ENCODE measurements around the gene POP4.

The POP4 gene

DNA sequence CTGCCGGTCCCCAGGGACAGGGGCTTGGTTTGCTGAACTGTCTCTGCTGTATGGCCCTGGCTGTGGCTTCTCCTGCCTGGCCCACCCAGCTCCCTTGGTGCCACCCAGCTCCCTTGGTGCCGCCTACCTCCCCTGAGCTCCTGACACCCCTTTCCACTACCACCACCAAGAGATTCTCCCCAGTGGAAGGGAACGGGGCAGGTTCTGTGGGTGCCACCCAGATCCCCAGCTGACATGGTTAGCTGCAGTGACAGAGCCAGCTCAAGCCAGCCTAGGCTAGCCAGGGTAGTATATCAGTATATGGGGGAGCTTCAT, 28.5 kb upstream of the POP4 start:
- no peak for DNase-seq

- DNase-seq = no peak
Measured at GRCh38 chr19:29578349-29578748, 27.7 kb upstream of the POP4 start.

GRCh38 chr19:29579308-29579910, 26.7 kb upstream of the POP4 start:
- no peak for DNase-seq

DNA sequence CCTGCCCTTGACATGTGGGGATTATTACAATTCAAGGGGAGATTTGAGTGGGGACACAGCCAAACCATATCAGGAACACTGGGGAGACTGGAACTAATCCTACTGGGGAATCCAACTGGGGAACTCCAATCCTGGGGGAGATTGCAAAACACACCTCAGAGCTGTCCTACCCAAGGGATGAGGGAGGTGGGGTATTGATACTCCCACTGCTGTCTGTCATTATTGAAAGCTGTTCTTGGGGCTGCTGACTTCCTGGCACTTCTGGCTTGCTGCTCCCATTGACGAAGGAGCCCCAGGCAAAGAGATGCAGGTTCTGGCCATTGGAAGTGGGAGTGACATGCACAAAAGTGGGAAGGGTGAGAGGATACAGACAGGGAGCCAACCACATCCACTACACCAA, 24.7 kb upstream of the POP4 start:
- no peak for DNase-seq

DNA sequence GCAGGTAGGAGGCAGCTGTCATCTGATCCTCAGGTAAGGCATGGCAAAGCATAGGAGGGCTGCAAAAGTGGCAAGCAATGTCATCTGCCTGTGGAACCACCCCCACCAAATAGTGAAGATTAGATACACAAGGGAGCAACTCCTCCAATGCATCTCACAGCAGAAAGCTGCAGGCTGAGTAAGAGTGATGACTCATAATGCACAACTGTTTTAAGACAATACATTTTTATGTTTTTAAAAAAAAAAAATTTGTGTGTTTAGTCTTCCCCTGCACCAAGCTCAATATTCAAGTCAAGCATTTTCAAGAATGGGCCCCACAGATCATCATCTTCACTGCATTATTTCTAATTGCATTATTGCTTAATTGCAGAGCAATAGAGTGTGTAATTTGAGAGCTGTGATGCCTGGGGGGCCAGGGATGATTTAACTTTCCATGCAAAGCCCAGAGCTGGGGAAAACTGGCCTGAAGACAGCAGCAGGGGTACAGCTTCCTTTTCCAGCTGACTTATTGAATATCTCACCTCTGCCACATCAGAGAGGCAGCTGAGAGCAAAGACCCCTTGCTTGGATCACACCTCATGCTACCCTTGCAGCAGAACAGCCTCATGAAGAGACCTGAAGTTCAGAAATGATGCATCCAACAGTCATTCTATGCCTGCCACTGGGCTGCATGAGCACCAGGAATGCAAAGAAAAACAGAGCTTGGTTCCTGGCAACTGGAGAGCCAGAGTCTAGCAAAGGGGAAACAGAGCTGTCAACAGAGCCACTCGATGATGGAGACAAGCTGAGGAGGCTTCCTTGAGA, 22.7 kb upstream of the POP4 start:
- no peak for DNase-seq

- no peak for DNase-seq
Measured at GRCh38 chr19:29586401-29586800, 19.7 kb upstream of the POP4 start.

DNA sequence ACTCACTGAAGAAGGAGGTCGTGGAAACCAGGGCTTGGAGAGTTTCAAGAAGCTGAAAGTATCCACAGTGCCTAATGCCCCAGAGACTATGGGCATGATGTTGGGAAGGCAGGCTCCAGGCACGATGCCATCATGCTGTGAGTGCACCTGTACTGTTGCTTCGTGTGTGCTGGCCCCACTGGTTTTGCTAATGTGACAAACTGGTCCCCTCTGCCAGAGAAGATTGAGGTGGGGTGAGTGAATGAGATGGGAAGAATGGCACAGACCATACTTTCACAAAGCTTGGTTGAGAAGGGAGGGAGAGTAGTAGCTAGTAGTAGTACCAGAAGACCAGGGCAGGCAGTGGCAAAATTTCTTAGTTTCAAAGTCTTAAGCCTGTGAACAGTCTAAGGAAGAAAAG, 19.0 kb upstream of the POP4 start:
- DNase-seq = no peak

- peak; percentile 47 for DNase-seq
Measured at GRCh38 chr19:29587518-29587986, 18.5 kb upstream of the POP4 start.

GRCh38 chr19:29588095-29588494, 18.0 kb upstream of the POP4 start:
- no peak for DNase-seq

DNA sequence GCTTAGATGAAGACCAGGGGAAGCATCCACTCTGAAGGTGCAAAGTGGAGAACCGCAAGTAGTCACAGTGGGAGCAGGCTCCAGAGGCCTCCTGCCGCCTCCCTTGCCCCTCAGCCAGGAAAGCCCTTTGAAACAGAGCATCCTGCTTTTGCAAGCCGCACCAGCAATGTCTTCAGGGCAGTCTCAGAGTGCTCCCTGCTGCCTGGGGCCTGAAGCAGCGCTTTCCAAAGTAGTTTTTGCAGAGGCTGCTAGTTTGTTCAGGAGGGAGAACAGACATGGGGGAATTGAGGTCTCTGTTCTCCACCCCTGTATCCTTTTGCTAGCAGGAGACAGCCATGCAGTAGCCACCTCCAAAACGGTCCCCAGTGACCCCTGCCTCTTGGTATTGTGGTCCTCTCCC, 15.8 kb upstream of the POP4 start:
- DNase-seq = no peak

- no peak for DNase-seq
Measured at GRCh38 chr19:29591670-29592069, 14.4 kb upstream of the POP4 start.

DNA sequence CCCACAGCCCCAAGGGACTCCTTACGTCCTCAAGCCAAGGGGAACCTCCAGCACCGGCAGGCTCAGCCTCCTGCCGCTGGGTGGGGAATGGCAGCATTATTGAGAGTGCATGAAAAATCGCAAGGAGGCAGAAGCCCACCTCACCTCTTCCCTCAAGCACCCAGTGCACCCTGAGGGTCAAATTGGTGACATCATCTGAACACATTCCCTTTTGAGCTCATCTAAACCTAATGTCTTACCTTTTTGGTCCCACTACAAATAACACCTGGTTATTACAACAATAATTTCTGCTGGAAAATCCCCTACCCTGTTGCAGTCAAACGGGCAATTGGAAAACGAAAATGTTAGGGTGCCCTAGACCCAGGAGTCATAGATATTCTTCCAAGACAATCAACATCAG, 12.2 kb upstream of the POP4 start:
- DNase-seq = no peak

GRCh38 chr19:29596080-29596727, 9.9 kb upstream of the POP4 start:
- DNase-seq = no peak

GRCh38 chr19:29596885-29597525, 9.1 kb upstream of the POP4 start:
- DNase-seq = no peak

- DNase-seq = no peak
Measured at GRCh38 chr19:29598036-29598435, 8.0 kb upstream of the POP4 start.

GRCh38 chr19:29598496-29598895, 7.6 kb upstream of the POP4 start:
- no peak for DNase-seq

GRCh38 chr19:29603308-29603707, 2.8 kb upstream of the POP4 start:
- no peak for DNase-seq

GRCh38 chr19:29606420-29606747, 301 bp downstream of the POP4 start:
- no peak for DNase-seq

- no peak for DNase-seq
Measured at GRCh38 chr19:29609636-29610035, 3.6 kb downstream of the POP4 start.

DNA sequence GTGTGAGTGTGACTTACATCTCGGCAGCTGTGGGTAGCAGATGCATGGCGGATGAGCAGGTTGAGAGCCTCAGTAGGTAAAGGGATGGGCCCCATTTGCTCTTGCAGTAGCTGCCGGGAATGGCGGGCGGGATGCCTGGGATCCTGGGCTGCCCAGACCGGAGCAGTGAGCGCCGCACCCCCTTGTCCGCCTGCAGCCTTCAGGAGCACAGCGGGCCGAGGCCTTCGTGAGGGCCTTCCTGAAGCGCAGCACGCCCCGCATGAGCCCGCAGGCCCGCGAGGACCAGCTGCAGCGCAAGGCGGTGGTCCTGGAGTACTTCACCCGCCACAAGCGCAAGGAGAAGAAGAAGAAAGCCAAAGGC, 4.1 kb downstream of the POP4 start:
- no peak for DNase-seq

DNA sequence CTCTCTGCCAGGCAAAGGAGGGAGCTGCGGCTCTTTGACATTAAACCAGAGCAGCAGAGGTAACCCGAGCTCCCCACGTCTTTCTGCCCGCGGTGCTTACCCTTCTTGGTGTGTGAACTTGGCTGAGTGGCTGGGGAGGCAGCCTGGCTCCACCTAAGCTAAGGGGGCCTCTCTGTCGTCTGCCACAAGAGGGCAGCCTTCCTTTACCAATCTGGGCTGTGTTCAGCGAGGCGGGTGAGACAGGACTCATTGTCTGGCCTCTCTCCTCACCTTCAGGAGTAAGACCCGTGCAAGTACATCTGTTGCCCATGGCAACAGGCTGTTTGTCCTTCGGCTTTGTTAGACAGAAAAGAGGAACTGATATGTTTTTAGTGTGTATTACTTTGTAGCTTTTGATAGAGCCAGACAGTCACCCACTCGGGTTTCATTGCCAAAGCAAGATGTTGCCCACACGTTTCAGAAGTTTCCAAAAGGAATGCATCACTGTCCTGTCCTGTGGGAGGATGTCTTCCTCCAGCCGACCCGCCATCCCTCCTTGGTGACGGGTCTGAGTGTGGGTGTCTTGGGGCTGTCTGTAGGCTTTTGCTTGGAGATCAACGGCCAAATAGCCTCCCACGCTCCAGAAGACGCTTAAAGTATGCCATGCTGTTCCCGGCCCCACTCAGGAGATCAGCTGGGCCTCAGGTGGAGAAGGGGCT, 4.6 kb downstream of the POP4 start:
- peak; percentile 88 for DNase-seq

- no peak for DNase-seq
Measured at GRCh38 chr19:29612121-29612520, 6.0 kb downstream of the POP4 start.

- DNase-seq = no peak
Measured at GRCh38 chr19:29612801-29613595, 6.9 kb downstream of the POP4 start.
